K562 (cell line): ENCODE results near the gene MAN2B1. TPM values are rescaled to one million over a fixed set of nuclear protein-coding genes. Genes with fewer than 3 reads are reported as not detected.

Source experiments
- CTCF ChIP-seq, 3 experiments: IDR thresholded peaks in 2 of 3; conservative IDR thresholded peaks in 1 of 3; 2 replicates each; pipeline ENCODE4 v1.5.1; 2011 to 2012; ENCODE audit warnings: low read length in 3 of 3, mild to moderate bottlenecking in 3 of 3, control low read depth in 2 of 3, improper control_type of control experiment in 1 of 3, inconsistent platforms in 1 of 3, low read depth in 1 of 3, mixed read lengths in 1 of 3, moderate library complexity in 1 of 3; ENCODE audit not compliant: insufficient read depth in 2 of 3
- HDAC2 ChIP-seq: fragments of 450-650 bp; IDR thresholded peaks from 2 replicates; pipeline ENCODE4 v1.6.1; 2016; ENCODE audit warnings: mild to moderate bottlenecking
- MYNN ChIP-seq, 2 experiments: sonication (generic); formaldehyde crosslinking in 1 of 2; IDR thresholded peaks; 2 replicates each; pipeline versions ENCODE4 v1.5.0 to v1.6.1; 2016 to 2020; ENCODE audit warnings: antibody characterized with exemption in 1 of 2, missing genetic modification reagents in 1 of 2
- PHF8 ChIP-seq: fragments of 200-600 bp; sonication (generic); IDR thresholded peaks from 2 replicates; pipeline ENCODE4 v1.6.1; 2012; ENCODE audit warnings: mixed run types, mild to moderate bottlenecking, inconsistent platforms, low read length, moderate library complexity, borderline replicate concordance
- ZNF184 ChIP-seq: sonication (generic); formaldehyde crosslinking; IDR thresholded peaks from 2 replicates; pipeline ENCODE4 v1.5.0; 2020; ENCODE audit warnings: missing genetic modification reagents
- ZNF217 ChIP-seq: sonication (generic); formaldehyde crosslinking; IDR thresholded peaks from 2 replicates; pipeline ENCODE4 v1.8.0; 2022; ENCODE audit warnings: mild to moderate bottlenecking, missing genetic modification reagents
- polyA plus RNA-seq, 8 experiments: library from polyadenylated mRNA; depleted of rRNA in 4 of 8; stranded (reverse) in 5 of 8; unstranded in 3 of 8; fragments of >200 nt; fragmentation: Nextera tagmentation in 2 of 8; fragmentation: Illumina TruSeq in 1 of 8; extraction: Ambion mirVana in 2 of 8; extraction: Trizol in 1 of 8; gene quantifications; 2 replicates each; pipeline versions ENCODE4 v1.2.1 to v1.2.3, GENCODE V29; 2011 to 2014; ENCODE audit warnings: inconsistent platforms in 1 of 8, missing spikeins in 1 of 8
- total RNA-seq, 7 experiments: library from RNA; depleted of rRNA in 6 of 7; stranded (reverse); fragments of >200 nt in 6 of 7; fragmentation: Illumina TruSeq in 2 of 7; extraction: Trizol in 2 of 7; gene quantifications; 2 replicates each; pipeline versions ENCODE4 v1.2.1 to v1.2.3, GENCODE V29; 2011 to 2021; ENCODE audit warnings: low replicate concordance in 1 of 7
- TF ChIP-seq, protein P1 (sequence below): fragments of 250-450 bp; sonication (Bioruptor Pico); IDR thresholded peaks from 2 replicates; pipeline ENCODE4 v1.5.0; 2021
- TF ChIP-seq, protein P2 (sequence below), 2 experiments: fragments of 450-650 bp; IDR thresholded peaks; 2 replicates each; pipeline ENCODE4 v1.6.1; 2016; ENCODE audit warnings: mild to moderate bottlenecking in 2 of 2, borderline replicate concordance in 1 of 2, low read depth in 1 of 2, moderate library complexity in 1 of 2

The MAN2B1 gene
- total and polyA plus RNA-seq, 9 of the 15 experiments (the other 6 are each of a cell fraction or from before 2014, with no cell fraction given), result 0.59 to 33.8 (median 11.4) TPM

- TF ChIP-seq CTCF (IDR thresholded peaks at IDR 0.05 in 2 of 3, conservative IDR thresholded peaks at IDR 0.05 in 1 of 3; ENCODE audit: insufficient read depth in 2 of 3, low read depth in 1 of 3, low read length in 3 of 3), result 0 out of 6 replicates have a peak, but pooled peaks of 1 of the 3 experiments have one; percentile 5
- TF ChIP-seq, protein P1, sequence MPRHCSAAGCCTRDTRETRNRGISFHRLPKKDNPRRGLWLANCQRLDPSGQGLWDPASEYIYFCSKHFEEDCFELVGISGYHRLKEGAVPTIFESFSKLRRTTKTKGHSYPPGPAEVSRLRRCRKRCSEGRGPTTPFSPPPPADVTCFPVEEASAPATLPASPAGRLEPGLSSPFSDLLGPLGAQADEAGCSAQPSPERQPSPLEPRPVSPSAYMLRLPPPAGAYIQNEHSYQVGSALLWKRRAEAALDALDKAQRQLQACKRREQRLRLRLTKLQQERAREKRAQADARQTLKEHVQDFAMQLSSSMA, result no peak
- TF ChIP-seq PHF8, result no peak
- no peak for TF ChIP-seq ZNF217 (CRISPR knock-in tag)
- no peak for TF ChIP-seq ZNF184
- TF ChIP-seq, protein P2, sequence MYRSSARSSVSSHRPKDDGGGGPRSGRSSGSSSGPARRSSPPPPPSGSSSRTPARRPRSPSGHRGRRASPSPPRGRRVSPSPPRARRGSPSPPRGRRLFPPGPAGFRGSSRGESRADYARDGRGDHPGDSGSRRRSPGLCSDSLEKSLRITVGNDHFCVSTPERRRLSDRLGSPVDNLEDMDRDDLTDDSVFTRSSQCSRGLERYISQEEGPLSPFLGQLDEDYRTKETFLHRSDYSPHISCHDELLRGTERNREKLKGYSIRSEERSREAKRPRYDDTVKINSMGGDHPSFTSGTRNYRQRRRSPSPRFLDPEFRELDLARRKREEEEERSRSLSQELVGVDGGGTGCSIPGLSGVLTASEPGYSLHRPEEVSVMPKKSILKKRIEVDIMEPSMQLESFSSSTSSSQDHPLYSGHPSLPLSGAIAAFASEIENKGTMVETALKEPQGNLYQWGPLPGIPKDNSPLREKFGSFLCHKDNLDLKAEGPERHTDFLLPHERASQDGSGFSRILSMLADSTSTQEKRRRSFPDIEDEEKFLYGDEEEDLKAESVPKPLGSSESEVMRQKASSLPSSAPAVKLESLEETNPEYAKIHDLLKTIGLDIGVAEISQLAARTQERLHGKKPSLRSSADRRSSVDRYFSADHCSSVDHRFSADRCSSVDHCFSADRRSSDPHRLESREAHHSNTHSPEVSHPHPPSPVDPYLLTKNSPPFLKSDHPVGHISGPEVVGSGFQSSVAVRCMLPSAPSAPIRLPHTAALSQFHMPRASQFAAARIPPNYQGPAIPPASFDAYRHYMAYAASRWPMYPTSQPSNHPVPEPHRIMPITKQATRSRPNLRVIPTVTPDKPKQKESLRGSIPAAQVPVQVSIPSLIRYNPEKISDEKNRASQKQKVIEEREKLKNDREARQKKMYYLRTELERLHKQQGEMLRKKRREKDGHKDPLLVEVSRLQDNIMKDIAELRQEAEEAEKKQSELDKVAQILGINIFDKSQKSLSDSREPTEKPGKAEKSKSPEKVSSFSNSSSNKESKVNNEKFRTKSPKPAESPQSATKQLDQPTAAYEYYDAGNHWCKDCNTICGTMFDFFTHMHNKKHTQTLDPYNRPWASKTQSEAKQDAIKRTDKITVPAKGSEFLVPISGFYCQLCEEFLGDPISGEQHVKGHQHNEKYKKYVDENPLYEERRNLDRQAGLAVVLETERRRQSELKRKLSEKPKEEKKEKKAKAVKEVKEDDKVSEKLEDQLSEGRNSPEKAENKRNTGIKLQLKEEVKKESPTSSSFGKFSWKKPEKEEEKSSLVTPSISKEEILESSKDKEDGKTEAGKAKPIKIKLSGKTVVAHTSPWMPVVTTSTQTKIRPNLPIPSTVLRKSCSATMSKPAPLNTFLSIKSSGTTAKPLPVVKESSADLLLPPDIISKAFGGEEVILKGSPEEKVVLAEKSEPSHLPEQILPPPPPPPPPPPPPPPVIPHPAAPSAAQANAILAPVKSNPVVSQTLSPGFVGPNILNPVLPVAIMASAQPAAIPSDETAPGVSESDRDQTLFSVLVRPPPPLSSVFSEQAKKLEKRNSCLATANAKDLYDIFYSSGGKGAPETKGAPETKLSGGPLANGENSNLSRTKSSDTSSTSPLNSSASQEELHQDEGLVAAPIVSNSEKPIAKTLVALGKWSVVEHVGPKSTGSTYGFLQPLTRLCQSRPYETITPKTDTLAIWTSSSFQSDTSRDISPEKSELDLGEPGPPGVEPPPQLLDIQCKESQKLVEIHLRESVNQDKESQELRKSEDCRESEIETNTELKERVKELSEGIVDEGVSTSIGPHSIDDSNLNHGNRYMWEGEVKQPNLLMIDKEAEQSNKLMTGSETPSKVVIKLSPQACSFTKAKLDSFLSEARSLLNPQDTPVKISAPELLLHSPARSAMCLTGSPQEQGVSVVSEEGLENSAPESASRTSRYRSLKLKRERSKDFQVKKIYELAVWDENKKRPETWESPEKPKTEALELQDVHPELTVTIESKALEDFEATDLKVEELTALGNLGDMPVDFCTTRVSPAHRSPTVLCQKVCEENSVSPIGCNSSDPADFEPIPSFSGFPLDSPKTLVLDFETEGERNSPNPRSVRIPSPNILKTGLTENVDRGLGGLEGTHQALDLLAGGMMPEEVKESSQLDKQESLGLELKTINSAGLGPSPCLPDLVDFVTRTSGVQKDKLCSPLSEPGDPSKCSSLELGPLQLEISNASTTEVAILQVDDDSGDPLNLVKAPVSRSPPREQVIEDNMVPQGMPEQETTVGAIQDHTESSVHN (IDR thresholded peaks at IDR 0.05; ENCODE audit: borderline replicate concordance in 1 of 2, low read depth in 1 of 2), result no peak
- TF ChIP-seq HDAC2, result no peak
- no peak for TF ChIP-seq MYNN (IDR thresholded peaks at IDR 0.05)
- TF ChIP-seq MYNN (CRISPR knock-in tag; IDR thresholded peaks at IDR 0.05), result no peak
- TF ChIP-seq, all 486 proteins: peak for 4
These were observed 9.5 kb downstream of the MAN2B1 start (continued) for GRCh38 chr19:12656899-12657571.
